ENCODE data around the gene LYPD6.

DNA sequence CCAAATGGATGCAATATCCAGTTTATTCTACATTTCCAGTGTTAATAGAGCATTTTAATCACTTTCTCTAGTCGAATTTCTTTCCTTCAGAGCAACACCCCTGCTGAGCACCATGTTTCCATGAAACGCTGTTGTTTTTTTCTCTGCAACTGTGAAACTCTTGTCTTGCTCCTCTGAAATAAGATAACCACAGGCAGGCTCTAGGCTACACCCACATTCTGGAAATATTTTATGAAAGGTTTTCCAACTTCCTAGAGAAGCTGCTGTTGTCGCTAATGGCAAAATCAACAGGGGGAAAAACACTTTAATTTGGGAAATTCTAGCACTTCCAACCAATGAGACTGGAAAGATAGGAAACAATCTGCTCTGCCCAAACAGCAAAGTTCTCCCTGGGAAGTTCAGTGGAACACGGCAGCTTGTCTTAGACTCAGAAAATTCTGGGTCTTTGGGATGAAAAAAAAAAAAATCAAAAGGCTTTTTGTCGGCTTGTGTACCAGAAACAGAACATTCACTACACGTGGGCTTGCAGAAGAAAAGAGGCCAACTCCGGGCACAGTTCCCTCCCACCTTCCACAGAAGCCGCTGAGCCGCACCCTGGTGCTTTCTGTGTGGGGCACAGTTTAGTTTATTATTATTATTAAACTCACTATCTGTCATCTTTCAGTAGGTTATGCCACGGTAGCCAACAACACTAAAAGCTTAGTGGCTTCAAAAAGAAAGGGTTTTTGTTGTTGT, 158.5 kb downstream of the LYPD6 start:
- TF ChIP-seq, protein P1, sequence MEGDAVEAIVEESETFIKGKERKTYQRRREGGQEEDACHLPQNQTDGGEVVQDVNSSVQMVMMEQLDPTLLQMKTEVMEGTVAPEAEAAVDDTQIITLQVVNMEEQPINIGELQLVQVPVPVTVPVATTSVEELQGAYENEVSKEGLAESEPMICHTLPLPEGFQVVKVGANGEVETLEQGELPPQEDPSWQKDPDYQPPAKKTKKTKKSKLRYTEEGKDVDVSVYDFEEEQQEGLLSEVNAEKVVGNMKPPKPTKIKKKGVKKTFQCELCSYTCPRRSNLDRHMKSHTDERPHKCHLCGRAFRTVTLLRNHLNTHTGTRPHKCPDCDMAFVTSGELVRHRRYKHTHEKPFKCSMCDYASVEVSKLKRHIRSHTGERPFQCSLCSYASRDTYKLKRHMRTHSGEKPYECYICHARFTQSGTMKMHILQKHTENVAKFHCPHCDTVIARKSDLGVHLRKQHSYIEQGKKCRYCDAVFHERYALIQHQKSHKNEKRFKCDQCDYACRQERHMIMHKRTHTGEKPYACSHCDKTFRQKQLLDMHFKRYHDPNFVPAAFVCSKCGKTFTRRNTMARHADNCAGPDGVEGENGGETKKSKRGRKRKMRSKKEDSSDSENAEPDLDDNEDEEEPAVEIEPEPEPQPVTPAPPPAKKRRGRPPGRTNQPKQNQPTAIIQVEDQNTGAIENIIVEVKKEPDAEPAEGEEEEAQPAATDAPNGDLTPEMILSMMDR (IDR thresholded peaks at IDR 0.05), result no peak
- TF ChIP-seq EZH2 (IDR thresholded peaks at IDR 0.05), result no peak
